Mesothelial cell of epicardium (in vitro differentiated cells): Measurements from ENCODE around the gene SUDS3. TPM values are rescaled to one million over a fixed set of nuclear protein-coding genes. Genes with fewer than 3 reads are reported as not detected.

ENCODE experiments used
- DNase-seq, 2 experiments: peaks; one replicate each; pipeline ENCODE4 v3.0.0; 2021; ENCODE audit warnings: low spot score in 2 of 2; ENCODE audit not compliant: unreplicated experiment in 2 of 2
- H3K27ac Mint-ChIP-seq: 2 replicates; pipeline ENCODE4 v1.8.0; 2021; ENCODE audit warnings: mixed read lengths
- H3K27me3 Mint-ChIP-seq: 2 replicates; pipeline ENCODE4 v1.8.0; 2021; ENCODE audit warnings: low read depth, mixed read lengths
- H3K36me3 Mint-ChIP-seq: 2 replicates; pipeline ENCODE4 v1.8.0; 2021; ENCODE audit warnings: mixed read lengths
- H3K4me1 Mint-ChIP-seq: 2 replicates; pipeline ENCODE4 v1.8.0; 2021; ENCODE audit warnings: mixed read lengths
- H3K4me3 Mint-ChIP-seq: 2 replicates; pipeline ENCODE4 v1.8.0; 2021; ENCODE audit warnings: mild to moderate bottlenecking, moderate library complexity, mixed read lengths
- H3K9me3 Mint-ChIP-seq: 2 replicates; pipeline ENCODE4 v1.8.0; 2021; ENCODE audit warnings: mixed read lengths
- CTCF ChIP-seq: fragments of 200-600 bp; sonication (generic); IDR thresholded peaks from one replicate; pipeline ENCODE4 v1.5.0; 2021; ENCODE audit warnings: antibody characterized with exemption; ENCODE audit not compliant: unreplicated experiment
- total RNA-seq: library from RNA; stranded (reverse); gene quantifications from 3 replicates; pipeline ENCODE4 v1.2.1, GENCODE V29; 2021

SUDS3 gene
- total RNA-seq, 1 donor from 2014 or later, result 44.6 TPM

- H3K9me3 Mint-ChIP-seq, result no peaks in the 10 kb centered on the region
- H3K4me1 Mint-ChIP-seq, result no peaks in the 10 kb centered on the region
- TF ChIP-seq CTCF, result no peak
- no peaks in the 10 kb centered on the region for H3K36me3 Mint-ChIP-seq
- H3K27ac Mint-ChIP-seq, result no peak overlapping the region
- H3K27me3 Mint-ChIP-seq, result no peaks in the 10 kb centered on the region
- no peak overlapping the region for H3K4me3 Mint-ChIP-seq
- DNase-seq, result no peak
Observed at GRCh38 chr12:118432812-118433545, 56.6 kb downstream of the SUDS3 start.

- H3K27me3 Mint-ChIP-seq, result peaks cover 7% of the 10 kb centered on the region
- H3K27ac Mint-ChIP-seq, result no peak overlapping the region
- no peak overlapping the region for H3K4me3 Mint-ChIP-seq
- H3K9me3 Mint-ChIP-seq, result no peaks in the 10 kb centered on the region
- no peaks in the 10 kb centered on the region for H3K36me3 Mint-ChIP-seq
- no peaks in the 10 kb centered on the region for H3K4me1 Mint-ChIP-seq
- no peak for DNase-seq
- TF ChIP-seq CTCF, result no peak
Observed at GRCh38 chr12:118436002-118436730, 59.8 kb downstream of the SUDS3 start.

- Mint-ChIP-seq H3K27me3 (peaks cover 11% of the 10 kb centered on the region), H3K36me3 (no peaks in the 10 kb centered on the region), H3K4me1 (no peaks in the 10 kb centered on the region), H3K4me3 (no peak overlapping the region), H3K9me3 (no peaks in the 10 kb centered on the region), H3K27ac (no peak overlapping the region)
- DNase-seq, result no peak
- no peak for TF ChIP-seq CTCF
Observed at GRCh38 chr12:118436986-118437385, 60.6 kb downstream of the SUDS3 start.

GRCh38 chr12:118439068-118439467 is 62.7 kb downstream of the SUDS3 start:
- Mint-ChIP-seq H3K27ac (no peak overlapping the region), H3K4me1 (no peaks in the 10 kb centered on the region), H3K36me3 (no peaks in the 10 kb centered on the region), H3K27me3 (peaks cover 11% of the 10 kb centered on the region), H3K9me3 (peaks cover 6% of the 10 kb centered on the region), H3K4me3 (no peak overlapping the region)
- TF ChIP-seq CTCF, result no peak
- DNase-seq, result no peak

- H3K27me3 Mint-ChIP-seq, result peaks cover 11% of the 10 kb centered on the region
- peaks cover 6% of the 10 kb centered on the region for H3K9me3 Mint-ChIP-seq
- H3K4me1 Mint-ChIP-seq, result no peaks in the 10 kb centered on the region
- no peak overlapping the region for H3K4me3 Mint-ChIP-seq
- TF ChIP-seq CTCF, result no peak
- no peak for DNase-seq
- no peaks in the 10 kb centered on the region for H3K36me3 Mint-ChIP-seq
- no peak overlapping the region for H3K27ac Mint-ChIP-seq
Observed at GRCh38 chr12:118446247-118446646, 69.9 kb downstream of the SUDS3 start.
